Transverse colon (tissue), 4 donors: ENCODE data around the gene TPPP3. TPM values are rescaled to one million over a fixed set of nuclear protein-coding genes. Genes with fewer than 3 reads are reported as not detected.

Experiments
- DNase-seq: peaks from one replicate; pipeline ENCODE4 v3.0.0-alpha.2; 2019
- H3K27ac ChIP-seq, 4 donors: fragments of 200-600 bp; sonication (generic); 2 replicates each; pipeline ENCODE4 v1.5.1; 2016 to 2018; ENCODE audit warnings: inconsistent platforms in 4 of 4
- H3K27me3 ChIP-seq: fragments of 200-600 bp; sonication (generic); 2 replicates; pipeline ENCODE4 v1.5.1; 2017; ENCODE audit warnings: inconsistent platforms
- H3K36me3 ChIP-seq, 4 donors: fragments of 200-600 bp; sonication (generic); 2 replicates each; pipeline ENCODE4 v1.5.1; 2017 to 2019; ENCODE audit warnings: inconsistent platforms in 4 of 4
- H3K4me1 ChIP-seq, 4 donors: fragments of 200-600 bp; sonication (generic); 2 replicates each; pipeline ENCODE4 v1.5.1; 2017 to 2020; ENCODE audit warnings: inconsistent platforms in 4 of 4
- H3K4me3 ChIP-seq, 4 donors: fragments of 200-600 bp; sonication (generic); 1 replicate in 1 of 4; 2 replicates in 3 of 4; pipeline versions ENCODE4 v1.5.1 to v1.6.1; 2017 to 2019; ENCODE audit warnings: inconsistent platforms in 4 of 4
- H3K9me3 ChIP-seq, 2 donors: fragments of 200-600 bp; sonication (generic); 2 replicates each; pipeline ENCODE4 v1.5.1; 2017 to 2019; ENCODE audit warnings: inconsistent platforms in 2 of 2
- EP300 ChIP-seq: sonication (generic); formaldehyde crosslinking; IDR thresholded peaks from one replicate; pipeline ENCODE4 v1.6.1; 2017; ENCODE audit warnings: antibody characterized with exemption, low read depth
- POLR2A ChIP-seq: fragments of 450-650 bp; IDR thresholded peaks from one replicate; pipeline ENCODE4 v1.6.1; 2016; ENCODE audit warnings: antibody characterized with exemption, mild to moderate bottlenecking, moderate library complexity
- POLR2AphosphoS5 ChIP-seq, 3 donors: sonication (generic); formaldehyde crosslinking; IDR thresholded peaks; one replicate each; pipeline ENCODE4 v1.6.1; 2016; ENCODE audit warnings: antibody characterized with exemption in 3 of 3
- WGBS, 2 donors: methylation state at CpG; one replicate each; pipeline ENCODE4 v1.1.5; 2018; ENCODE audit warnings: low coverage in 1 of 2; 5-methylcytosine and 5-hydroxymethylcytosine counted together
- in situ Hi-C, 4 donors: fragments of 200-750 bp; cut with MboI; loops; one replicate each; pipeline versions ENCODE4 v1.15.0 to v1.15.1; 2017; ENCODE audit warnings: low sequenced_read_pairs in 3 of 4, low pct_ligation_motif_present in 1 of 4, low pct_unique_long_range_greater_than_20kb in 1 of 4
- intact Hi-C: fragments of 100-400 bp; cut with DNase I; formaldehyde crosslinking; loops from one replicate; pipeline ENCODE4 v1.15.1; 2023; ENCODE audit warnings: low total_unique reads
- total RNA-seq, 4 donors: library from RNA; depleted of rRNA; stranded (reverse); fragments of >200 nt; gene quantifications; one replicate each; pipeline ENCODE4 v1.1.0, GENCODE V29; 2016
- TF ChIP-seq, protein P1 (sequence below), 5 experiments: fragments of 200-600 bp in 3 of 5; fragments of 450-650 bp in 2 of 5; sonication (generic) in 3 of 5; IDR thresholded peaks; 1 replicate in 2 of 5; 2 replicates in 3 of 5; pipeline ENCODE4 v1.5.1; 2016 to 2017; ENCODE audit warnings: antibody characterized with exemption in 5 of 5, inconsistent platforms in 3 of 5, mild to moderate bottlenecking in 2 of 5, moderate library complexity in 1 of 5

The TPPP3 gene
- total RNA-seq, 4 donors from 2014 or later: 3.5 to 20.9 (median 5.7) TPM; not detected in 1

DNA sequence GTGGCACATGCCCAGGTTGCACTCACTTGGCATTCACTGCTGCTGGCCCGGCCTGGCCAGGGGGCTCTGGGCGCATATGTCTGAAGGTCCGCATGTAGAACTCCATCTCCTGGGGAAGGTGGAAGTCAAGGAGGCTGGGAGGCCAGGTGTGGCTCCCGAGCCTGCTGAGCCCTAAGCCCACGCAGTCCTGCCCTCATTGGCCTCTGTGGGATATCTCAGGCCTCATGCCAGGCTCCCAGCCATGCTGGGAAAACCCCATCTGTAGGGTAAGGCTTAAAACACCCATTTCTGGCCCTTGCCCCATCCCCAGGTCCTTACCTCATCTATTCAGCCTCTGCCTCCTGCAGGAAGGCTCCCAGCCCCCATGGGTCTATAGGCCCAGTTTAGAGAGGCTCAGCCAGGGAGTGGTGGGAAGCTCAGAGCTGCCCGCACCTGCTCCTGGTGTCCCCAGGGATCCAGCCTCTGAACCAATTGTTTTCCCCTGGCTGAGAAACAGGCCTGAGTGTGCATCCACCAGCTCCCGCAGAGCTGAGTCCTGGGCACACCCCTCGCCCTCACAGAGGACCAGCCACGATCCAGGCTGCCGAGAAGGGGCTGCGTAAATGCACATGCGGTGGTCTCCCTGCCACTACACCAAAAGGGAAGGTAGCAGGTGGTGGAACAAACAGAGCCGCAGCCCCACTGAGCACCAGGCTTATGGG lies 2.3 kb upstream of the TPPP3 start:
- H3K9me3 ChIP-seq: no peaks in the 10 kb centered on the region
- H3K4me1 ChIP-seq: peaks cover 37 to 74% (median 52%) of the 10 kb centered on the region in 4 donors
- no peak overlapping the region for H3K4me3 ChIP-seq
- TF ChIP-seq, protein P1, sequence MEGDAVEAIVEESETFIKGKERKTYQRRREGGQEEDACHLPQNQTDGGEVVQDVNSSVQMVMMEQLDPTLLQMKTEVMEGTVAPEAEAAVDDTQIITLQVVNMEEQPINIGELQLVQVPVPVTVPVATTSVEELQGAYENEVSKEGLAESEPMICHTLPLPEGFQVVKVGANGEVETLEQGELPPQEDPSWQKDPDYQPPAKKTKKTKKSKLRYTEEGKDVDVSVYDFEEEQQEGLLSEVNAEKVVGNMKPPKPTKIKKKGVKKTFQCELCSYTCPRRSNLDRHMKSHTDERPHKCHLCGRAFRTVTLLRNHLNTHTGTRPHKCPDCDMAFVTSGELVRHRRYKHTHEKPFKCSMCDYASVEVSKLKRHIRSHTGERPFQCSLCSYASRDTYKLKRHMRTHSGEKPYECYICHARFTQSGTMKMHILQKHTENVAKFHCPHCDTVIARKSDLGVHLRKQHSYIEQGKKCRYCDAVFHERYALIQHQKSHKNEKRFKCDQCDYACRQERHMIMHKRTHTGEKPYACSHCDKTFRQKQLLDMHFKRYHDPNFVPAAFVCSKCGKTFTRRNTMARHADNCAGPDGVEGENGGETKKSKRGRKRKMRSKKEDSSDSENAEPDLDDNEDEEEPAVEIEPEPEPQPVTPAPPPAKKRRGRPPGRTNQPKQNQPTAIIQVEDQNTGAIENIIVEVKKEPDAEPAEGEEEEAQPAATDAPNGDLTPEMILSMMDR (IDR thresholded peaks at IDR 0.05): no peak
- TF ChIP-seq POLR2A (no peak), EP300 (no peak), POLR2AphosphoS5 (IDR thresholded peaks at IDR 0.05) (no peak)
- H3K36me3 ChIP-seq: no peaks in the 10 kb centered on the region
- in situ Hi-C loops (loop anchor here in 2 of 4 donors (25.0 kb wide), 2 partner anchors 108 to 433 kb away; partner anchors contain the start of genes CES3 (in 1 of the 2) and PLEKHG4 (in 1 of the 2)), intact Hi-C loops (loop anchor here (5.0 kb wide), 1 partner anchor 113 kb away; no protein-coding TSS in a partner anchor)
- WGBS, 2 donors: 65% methylated on average over 11 of the region's 13 CpGs; no CpG with 5 or more reads in 1 of the 2 donors
- peak overlapping the region; percentile 11 to 85 (median 76) for H3K27ac ChIP-seq
- no peaks in the 10 kb centered on the region for H3K27me3 ChIP-seq
- no peak for DNase-seq

DNA sequence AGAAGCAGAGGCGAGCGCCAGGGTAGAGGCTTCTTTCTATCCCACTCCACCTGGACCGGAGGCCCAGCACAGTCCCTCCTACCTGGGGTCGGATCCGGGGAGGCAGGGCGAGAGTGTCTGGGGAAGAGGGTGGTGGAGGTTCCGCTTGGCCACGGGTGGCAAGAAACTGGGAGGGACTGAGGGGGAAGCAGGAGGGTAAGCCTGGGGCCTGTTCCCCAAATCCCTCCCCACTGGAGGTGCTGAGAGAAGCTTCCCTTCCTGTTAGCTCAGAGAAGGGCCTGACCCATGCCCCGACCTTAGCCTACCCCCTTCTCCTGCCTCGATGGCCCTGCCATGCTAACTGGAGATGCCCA lies 1.8 kb upstream of the TPPP3 start:
- Histone ChIP-seq H3K27me3 (no peaks in the 10 kb centered on the region), H3K9me3 (no peaks in the 10 kb centered on the region), H3K4me3 (no peak overlapping the region), H3K27ac (peak overlapping the region in 3 of 4 donors; percentile 76 to 85 (median 77)), H3K36me3 (no peaks in the 10 kb centered on the region), H3K4me1 (peaks cover 37 to 74% (median 52%) of the 10 kb centered on the region in 4 donors)
- DNase-seq: no peak
- TF ChIP-seq EP300: no peak
- in situ Hi-C loops (loop anchor here in 2 of 4 donors (25.0 kb wide), 2 partner anchors 108 to 433 kb away; partner anchors contain the start of genes CES3 (in 1 of the 2) and PLEKHG4 (in 1 of the 2)), intact Hi-C loops (loop anchor here (5.0 kb wide), 1 partner anchor 113 kb away; no protein-coding TSS in a partner anchor)
- 79% methylated on average over 10 of the region's 10 CpGs; no CpG with 5 or more reads in 1 of the 2 donors for WGBS, 2 donors

DNA sequence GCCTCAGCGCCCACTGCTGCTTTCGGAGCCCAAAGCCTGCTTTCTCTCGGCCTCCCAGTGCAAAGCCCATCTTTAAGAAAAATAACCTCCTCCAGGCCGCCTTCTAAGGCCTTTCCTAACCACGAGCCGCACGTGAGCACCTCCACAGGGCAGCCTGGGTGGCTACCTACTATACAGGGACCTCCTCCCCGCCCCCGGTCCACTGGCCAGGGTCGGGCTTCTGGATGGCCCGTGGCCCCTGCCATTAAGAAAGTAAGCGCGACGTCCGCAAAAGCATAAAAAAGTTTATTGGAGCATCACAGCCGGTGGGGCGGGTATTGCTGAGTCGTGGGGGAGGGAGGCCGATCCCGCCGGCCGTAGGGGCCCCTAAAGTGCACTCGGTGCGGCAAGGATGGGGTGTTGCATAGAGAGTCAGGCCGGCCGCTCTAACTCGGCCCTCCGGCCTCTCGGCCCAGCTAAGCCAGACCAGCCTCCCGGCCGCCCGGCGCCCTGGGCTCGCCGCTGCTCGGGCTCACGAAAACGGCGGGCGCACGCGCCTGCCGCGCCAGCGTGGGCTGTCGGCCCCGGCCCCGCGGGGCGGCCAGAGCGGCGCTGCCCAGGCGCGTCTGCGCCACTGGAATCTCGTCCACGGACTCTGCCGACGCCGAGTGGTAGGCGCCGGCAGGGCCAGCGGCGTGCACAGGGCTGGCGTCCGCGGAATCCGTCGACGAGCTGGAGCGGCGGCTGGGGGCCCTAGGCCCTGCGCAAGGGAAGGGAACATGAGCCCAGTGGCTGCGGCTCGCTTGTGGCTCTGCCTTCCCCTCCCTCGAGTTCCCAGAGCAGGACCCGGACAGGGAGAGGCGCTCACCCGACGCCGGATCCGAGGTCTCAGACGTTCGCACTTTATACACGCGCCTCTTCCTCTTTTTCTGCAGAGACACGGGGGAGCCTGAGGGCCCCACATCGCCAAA lies 1.1 kb upstream of the TPPP3 start:
- intact Hi-C loops: loop anchor here (5.0 kb wide), 1 partner anchor 112 kb away; no protein-coding TSS in a partner anchor
- Histone ChIP-seq H3K4me1 (peaks cover 35 to 69% (median 48%) of the 10 kb centered on the region in 4 donors), H3K27ac (peak overlapping the region; percentile 64 to 85 (median 76)), H3K4me3 (peak overlapping the region in 3 of 4 donors; percentile 11 to 40 (median 31)), H3K9me3 (no peaks in the 10 kb centered on the region), H3K27me3 (no peaks in the 10 kb centered on the region), H3K36me3 (no peaks in the 10 kb centered on the region)
- TF ChIP-seq, protein P1 (IDR thresholded peaks at IDR 0.05): no peak
- TF ChIP-seq POLR2AphosphoS5 (IDR thresholded peaks at IDR 0.05) (no peak), EP300 (no peak), POLR2A (no peak)
- WGBS, 2 donors: 73% methylated on average over 87 of the region's 88 CpGs; no CpG with 5 or more reads in 1 of the 2 donors
- no peak for DNase-seq
- in situ Hi-C loops: loop anchor here in 2 of 4 donors (25.0 kb wide), 2 partner anchors 107 to 432 kb away; partner anchors contain the start of genes CES3 (in 1 of the 2) and PLEKHG4 (in 1 of the 2)

DNA sequence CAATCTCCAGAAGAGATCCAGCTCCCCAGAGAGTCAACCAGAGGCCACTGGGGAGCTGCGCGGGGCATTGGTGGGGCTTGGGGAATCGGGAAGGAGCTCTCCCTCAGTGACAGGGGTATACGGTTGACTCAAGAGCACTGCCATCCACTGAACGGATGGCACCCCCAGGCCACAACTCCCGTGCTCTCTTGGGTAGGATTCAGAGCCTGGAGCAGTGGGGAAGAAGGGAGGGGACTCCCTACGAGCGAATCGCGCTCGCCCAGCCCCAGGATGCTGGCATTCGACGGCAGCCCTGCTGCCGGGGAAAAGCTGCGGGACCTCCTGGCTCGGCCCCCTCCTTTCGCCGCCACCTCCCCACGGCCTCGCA lies 473 bp upstream of the TPPP3 start:
- Histone ChIP-seq H3K9me3 (no peaks in the 10 kb centered on the region), H3K4me3 (peak overlapping the region in 3 of 4 donors; percentile 11 to 40 (median 31)), H3K27me3 (no peaks in the 10 kb centered on the region), H3K27ac (peak overlapping the region; percentile 64 to 77 (median 74)), H3K36me3 (no peaks in the 10 kb centered on the region), H3K4me1 (peaks cover 32 to 64% (median 46%) of the 10 kb centered on the region in 4 donors)
- DNase-seq: no peak
- WGBS, 2 donors: 33% methylated on average over 20 of the region's 20 CpGs; no CpG with 5 or more reads in 1 of the 2 donors
- TF ChIP-seq POLR2AphosphoS5 (IDR thresholded peaks at IDR 0.05) (no peak), POLR2A (no peak), EP300 (no peak)
- TF ChIP-seq, protein P1 (IDR thresholded peaks at IDR 0.05): no peak
- intact Hi-C loops (no loop called here), in situ Hi-C loops (loop anchor here in 2 of 4 donors (25.0 kb wide), 2 partner anchors 106 to 431 kb away; partner anchors contain the start of genes CES3 (in 1 of the 2) and PLEKHG4 (in 1 of the 2))
